OCI-LY7 (cell line): ENCODE results near the gene PLPPR4.

ENCODE experiments used
- EZH2phosphoT487 ChIP-seq: fragments of 200-600 bp; sonication (generic); IDR thresholded peaks from 2 replicates; pipeline ENCODE4 v1.6.1; 2018; ENCODE audit warnings: low read depth, borderline replicate concordance, mild to moderate bottlenecking, mixed run types, antibody characterized with exemption, low read length, moderate library complexity, mixed read lengths
- TF ChIP-seq, protein P1 (sequence below): fragments of 200-600 bp; sonication (generic); conservative IDR thresholded peaks from 2 replicates; pipeline ENCODE4 v1.5.1; 2014; ENCODE audit warnings: mild to moderate bottlenecking, antibody characterized with exemption, low read length, moderate library complexity, mixed read lengths

DNA sequence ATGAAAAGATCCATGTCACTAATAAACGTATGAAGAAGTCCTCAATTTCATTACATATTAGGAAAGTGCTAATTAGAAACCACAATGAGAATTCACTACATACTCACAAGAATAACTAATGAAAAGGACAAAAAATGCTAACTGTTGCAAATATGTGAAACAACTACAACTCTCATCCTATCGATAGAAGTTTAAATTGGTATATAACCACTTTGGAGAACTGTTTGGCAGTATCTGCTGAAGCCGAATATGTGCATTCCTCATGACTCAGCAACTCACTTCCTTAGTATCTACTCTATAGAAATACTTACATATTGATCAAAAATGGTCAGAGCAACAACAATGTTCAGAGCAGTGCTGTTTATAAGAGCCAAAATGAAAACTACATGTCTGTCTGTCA, 66.8 kb downstream of the PLPPR4 start:
- TF ChIP-seq, protein P1, sequence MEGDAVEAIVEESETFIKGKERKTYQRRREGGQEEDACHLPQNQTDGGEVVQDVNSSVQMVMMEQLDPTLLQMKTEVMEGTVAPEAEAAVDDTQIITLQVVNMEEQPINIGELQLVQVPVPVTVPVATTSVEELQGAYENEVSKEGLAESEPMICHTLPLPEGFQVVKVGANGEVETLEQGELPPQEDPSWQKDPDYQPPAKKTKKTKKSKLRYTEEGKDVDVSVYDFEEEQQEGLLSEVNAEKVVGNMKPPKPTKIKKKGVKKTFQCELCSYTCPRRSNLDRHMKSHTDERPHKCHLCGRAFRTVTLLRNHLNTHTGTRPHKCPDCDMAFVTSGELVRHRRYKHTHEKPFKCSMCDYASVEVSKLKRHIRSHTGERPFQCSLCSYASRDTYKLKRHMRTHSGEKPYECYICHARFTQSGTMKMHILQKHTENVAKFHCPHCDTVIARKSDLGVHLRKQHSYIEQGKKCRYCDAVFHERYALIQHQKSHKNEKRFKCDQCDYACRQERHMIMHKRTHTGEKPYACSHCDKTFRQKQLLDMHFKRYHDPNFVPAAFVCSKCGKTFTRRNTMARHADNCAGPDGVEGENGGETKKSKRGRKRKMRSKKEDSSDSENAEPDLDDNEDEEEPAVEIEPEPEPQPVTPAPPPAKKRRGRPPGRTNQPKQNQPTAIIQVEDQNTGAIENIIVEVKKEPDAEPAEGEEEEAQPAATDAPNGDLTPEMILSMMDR: no peak
- no peak for TF ChIP-seq EZH2phosphoT487
